COLO668 (cell line): Measurements from ENCODE around the gene KLK14.

Experiments
- DNase-seq: peaks from one replicate; lab custom pipeline; 2025; ENCODE audit not compliant: unreplicated experiment; lab: John Stamatoyannopoulos, UW

KLK14 gene

GRCh38 chr19:51082611-51083010, at the start of gene KLK14:
Gene KLK14, minus strand, starts transcription at chr19:51082887. Its CDS starts 273 bp downstream, at chr19:51082614.
- no peak for DNase-seq

GRCh38 chr19:51131780-51132680, 49.3 kb upstream of the KLK14 start:
- DNase-seq = peak; percentile 7

GRCh38 chr19:51129716-51130115, 47.0 kb upstream of the KLK14 start:
- no peak for DNase-seq

- DNase-seq = peak; percentile 14
These were observed 45.5 kb upstream of the KLK14 start for GRCh38 chr19:51128227-51128626.

GRCh38 chr19:51127755-51128154, 45.1 kb upstream of the KLK14 start:
- DNase-seq = no peak

- no peak for DNase-seq
These were observed 44.3 kb upstream of the KLK14 start for GRCh38 chr19:51127032-51127431.

- no peak for DNase-seq
These were observed 42.9 kb upstream of the KLK14 start for GRCh38 chr19:51125421-51126075.

GRCh38 chr19:51124729-51125128, 42.0 kb upstream of the KLK14 start, which contains the start of gene SIGLEC9:
Gene SIGLEC9, plus strand, starts transcription at chr19:51124906. Its CDS starts 69 bp downstream, at chr19:51124975.
- DNase-seq = no peak

- no peak for DNase-seq
These were observed 41.5 kb upstream of the KLK14 start for GRCh38 chr19:51124216-51124615.

GRCh38 chr19:51123802-51124201, 41.1 kb upstream of the KLK14 start:
- no peak for DNase-seq

- DNase-seq = no peak
These were observed 40.7 kb upstream of the KLK14 start for GRCh38 chr19:51123381-51123800.

- DNase-seq = no peak
These were observed 39.7 kb upstream of the KLK14 start for GRCh38 chr19:51122112-51122981.

- DNase-seq = no peak
These were observed 38.6 kb upstream of the KLK14 start for GRCh38 chr19:51121257-51121656.

GRCh38 chr19:51120160-51120559, 37.5 kb upstream of the KLK14 start:
- DNase-seq = no peak

GRCh38 chr19:51119611-51120010, 36.9 kb upstream of the KLK14 start:
- no peak for DNase-seq

- no peak for DNase-seq
These were observed 36.4 kb upstream of the KLK14 start for GRCh38 chr19:51119101-51119500.

- no peak for DNase-seq
These were observed 34.1 kb upstream of the KLK14 start for GRCh38 chr19:51116736-51117286.

- DNase-seq = no peak
These were observed 31.5 kb upstream of the KLK14 start for GRCh38 chr19:51114087-51114729.

- peak; percentile 8 for DNase-seq
These were observed 28.9 kb upstream of the KLK14 start for GRCh38 chr19:51111606-51112005.

- DNase-seq = no peak
These were observed 27.9 kb upstream of the KLK14 start for GRCh38 chr19:51110666-51110971.

GRCh38 chr19:51108805-51109146, 26.1 kb upstream of the KLK14 start:
- DNase-seq = no peak
